Caco-2 (cell line): Measurements from ENCODE around the gene RAB30. TPM values are rescaled to one million over a fixed set of nuclear protein-coding genes. Genes with fewer than 3 reads are reported as not detected.

ENCODE experiments used
- BruUV-seq: library from RNA; stranded (reverse); fragments of 400-500 nt; replicated peaks from 2 replicates; lab custom pipeline; 2021; lab: Mats Ljungman, UMichigan
- CTCF ChIA-PET: fragments of 300-600 bp; sonication (Branson Sonifier 250); formaldehyde crosslinking; loops from one replicate; lab custom pipeline; 2022; ENCODE audit warnings: antibody characterized with exemption; lab: Charles Lee
- POLR2A ChIA-PET: fragments of 300-600 bp; sonication (Branson Sonifier 250); formaldehyde crosslinking; loops from one replicate; lab custom pipeline; 2022; ENCODE audit warnings: antibody characterized with exemption; lab: Charles Lee
- DNase-seq, 2 experiments: peaks; one replicate each; pipeline versions ENCODE4 v3.0.0 to v3.0.0-alpha.2; 2020 to 2022
- H3K27me3 ChIP-seq: replicated peaks from 2 replicates; pipeline ENCODE4 v1.6.0; 2011; ENCODE audit warnings: low read length; ENCODE audit not compliant: control insufficient read depth, insufficient read depth
- H3K36me3 ChIP-seq: 2 replicates; pipeline ENCODE4 v1.5.1; 2011; ENCODE audit warnings: low read length; ENCODE audit not compliant: control insufficient read depth, insufficient read depth
- H3K4me1 ChIP-seq: fragments of 250-450 bp; sonication (Bioruptor Pico); 2 replicates; pipeline ENCODE4 v1.5.1; 2020; ENCODE audit warnings: mild to moderate bottlenecking
- H3K4me3 ChIP-seq: 2 replicates; pipeline ENCODE4 v1.5.1; 2011; ENCODE audit warnings: low read depth, mild to moderate bottlenecking, control low read depth, low read length
- H3K9me3 ChIP-seq: fragments of 250-450 bp; sonication (Bioruptor Pico); 2 replicates; pipeline ENCODE4 v1.5.1; 2020; ENCODE audit warnings: mild to moderate bottlenecking, moderate library complexity
- H3K27ac Mint-ChIP-seq: one replicate; pipeline ENCODE4 v1.8.0; 2022; ENCODE audit warnings: mixed read lengths; ENCODE audit not compliant: unreplicated experiment
- H3K27me3 Mint-ChIP-seq: one replicate; pipeline ENCODE4 v1.8.0; 2022; ENCODE audit warnings: mixed read lengths; ENCODE audit not compliant: insufficient read depth, unreplicated experiment
- H3K36me3 Mint-ChIP-seq: one replicate; pipeline ENCODE4 v1.8.0; 2022; ENCODE audit warnings: mild to moderate bottlenecking, mixed read lengths; ENCODE audit not compliant: insufficient read depth, unreplicated experiment
- H3K4me1 Mint-ChIP-seq: one replicate; pipeline ENCODE4 v1.8.0; 2022; ENCODE audit warnings: low read depth, mixed read lengths; ENCODE audit not compliant: unreplicated experiment
- H3K4me3 Mint-ChIP-seq: one replicate; pipeline ENCODE4 v1.8.0; 2022; ENCODE audit warnings: mild to moderate bottlenecking, moderate library complexity, mixed read lengths; ENCODE audit not compliant: unreplicated experiment
- H3K9me3 Mint-ChIP-seq: one replicate; pipeline ENCODE4 v1.8.0; 2022; ENCODE audit warnings: mixed read lengths; ENCODE audit not compliant: unreplicated experiment
- intact Hi-C: fragments of 100-400 bp; cut with micrococcal nuclease; formaldehyde crosslinking; loops from one replicate; pipeline ENCODE4 v1.10.0; 2022; ENCODE audit not compliant: unreplicated experiment
- total RNA-seq: library from RNA; stranded (reverse); gene quantifications from 2 replicates; pipeline ENCODE4 v1.2.3, GENCODE V29; 2022
- TF ChIP-seq, protein P1 (sequence below), 2 experiments: fragments of 200-600 bp in 1 of 2; IDR thresholded peaks; 1 replicate in 1 of 2; 2 replicates in 1 of 2; pipeline versions ENCODE4 v1.5.1 to v1.8.0; 2011 to 2022; ENCODE audit warnings: antibody characterized with exemption in 1 of 2, control low read depth in 1 of 2, inconsistent platforms in 1 of 2, low read depth in 1 of 2, low read length in 1 of 2, mild to moderate bottlenecking in 1 of 2, moderate library complexity in 1 of 2; ENCODE audit not compliant: insufficient read depth in 1 of 2, severe bottlenecking in 1 of 2, unreplicated experiment in 1 of 2

RAB30 gene
- total RNA-seq, 1 experiment from 2014 or later = 13.5 TPM

DNA sequence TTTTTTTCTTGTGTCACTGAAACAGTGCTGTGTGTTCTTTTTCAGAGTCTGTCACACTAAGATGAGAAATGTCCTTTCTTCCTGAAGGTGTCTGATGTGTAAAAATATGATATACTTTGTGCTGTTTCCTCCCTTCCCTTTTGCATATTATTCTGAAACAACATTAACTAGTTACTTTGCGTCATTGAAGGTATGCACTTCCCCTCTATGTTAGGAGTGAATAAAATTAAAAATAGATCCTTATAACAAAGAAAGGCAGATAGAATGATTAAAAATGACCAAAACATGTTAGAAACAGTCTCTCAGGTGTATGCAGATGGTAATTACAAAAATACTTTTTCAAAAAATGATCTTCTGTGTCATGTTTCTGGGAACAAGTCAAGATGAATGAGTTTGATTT, 1.6 kb upstream of the RAB30 start:
- POLR2A ChIA-PET = no interaction called here
- TF ChIP-seq, protein P1, sequence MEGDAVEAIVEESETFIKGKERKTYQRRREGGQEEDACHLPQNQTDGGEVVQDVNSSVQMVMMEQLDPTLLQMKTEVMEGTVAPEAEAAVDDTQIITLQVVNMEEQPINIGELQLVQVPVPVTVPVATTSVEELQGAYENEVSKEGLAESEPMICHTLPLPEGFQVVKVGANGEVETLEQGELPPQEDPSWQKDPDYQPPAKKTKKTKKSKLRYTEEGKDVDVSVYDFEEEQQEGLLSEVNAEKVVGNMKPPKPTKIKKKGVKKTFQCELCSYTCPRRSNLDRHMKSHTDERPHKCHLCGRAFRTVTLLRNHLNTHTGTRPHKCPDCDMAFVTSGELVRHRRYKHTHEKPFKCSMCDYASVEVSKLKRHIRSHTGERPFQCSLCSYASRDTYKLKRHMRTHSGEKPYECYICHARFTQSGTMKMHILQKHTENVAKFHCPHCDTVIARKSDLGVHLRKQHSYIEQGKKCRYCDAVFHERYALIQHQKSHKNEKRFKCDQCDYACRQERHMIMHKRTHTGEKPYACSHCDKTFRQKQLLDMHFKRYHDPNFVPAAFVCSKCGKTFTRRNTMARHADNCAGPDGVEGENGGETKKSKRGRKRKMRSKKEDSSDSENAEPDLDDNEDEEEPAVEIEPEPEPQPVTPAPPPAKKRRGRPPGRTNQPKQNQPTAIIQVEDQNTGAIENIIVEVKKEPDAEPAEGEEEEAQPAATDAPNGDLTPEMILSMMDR (IDR thresholded peaks at IDR 0.05; ENCODE audit: insufficient read depth in 1 of 2, low read depth in 1 of 2, low read length in 1 of 2, severe bottlenecking in 1 of 2, unreplicated experiment in 1 of 2) = no peak
- DNase-seq = no peak
- peaks cover 23% of the 10 kb centered on the region for H3K4me1 Mint-ChIP-seq
- peak overlapping the region; percentile 62 for H3K4me3 ChIP-seq
- H3K4me3 Mint-ChIP-seq = no peak overlapping the region
- CTCF ChIA-PET = no interaction called here
- intact Hi-C loops = loop anchor here (5.0 to 10.0 kb wide), 2 partner anchors 151 to 642 kb away; no protein-coding TSS in a partner anchor
- no TSS peak for BruUV-seq
- peaks cover 4% of the 10 kb centered on the region for H3K36me3 ChIP-seq
- peaks cover 33% of the 10 kb centered on the region for H3K4me1 ChIP-seq
- no peak overlapping the region for H3K27ac Mint-ChIP-seq
- no peaks in the 10 kb centered on the region for H3K9me3 Mint-ChIP-seq
- H3K36me3 Mint-ChIP-seq = peaks cover 40% of the 10 kb centered on the region
- H3K27me3 ChIP-seq = no peaks in the 10 kb centered on the region
- H3K9me3 ChIP-seq = no peaks in the 10 kb centered on the region
- H3K27me3 Mint-ChIP-seq = no peaks in the 10 kb centered on the region

GRCh38 chr11:83072350-83073242, 899 bp upstream of the RAB30 start:
- Histone ChIP-seq H3K4me3 (peak overlapping the region; percentile 62), H3K36me3 (peaks cover 4% of the 10 kb centered on the region), H3K9me3 (no peaks in the 10 kb centered on the region), H3K4me1 (peaks cover 33% of the 10 kb centered on the region), H3K27me3 (no peaks in the 10 kb centered on the region)
- peaks cover 36% of the 10 kb centered on the region for H3K36me3 Mint-ChIP-seq
- H3K4me3 Mint-ChIP-seq = no peak overlapping the region
- no peaks in the 10 kb centered on the region for H3K27me3 Mint-ChIP-seq
- DNase-seq = no peak
- TSS peak; percentile 70 for BruUV-seq
- TF ChIP-seq, protein P1 (IDR thresholded peaks at IDR 0.05; ENCODE audit: insufficient read depth in 1 of 2, low read depth in 1 of 2, low read length in 1 of 2, severe bottlenecking in 1 of 2, unreplicated experiment in 1 of 2) = no peak
- no peak overlapping the region for H3K27ac Mint-ChIP-seq
- peaks cover 26% of the 10 kb centered on the region for H3K4me1 Mint-ChIP-seq
- intact Hi-C loops = loop anchor here (1.0 to 10.0 kb wide), 4 partner anchors 9 to 642 kb away; no protein-coding TSS in a partner anchor
- no peaks in the 10 kb centered on the region for H3K9me3 Mint-ChIP-seq
- CTCF ChIA-PET = interaction anchor here (1.4 to 2.1 kb wide), 4 partner anchors 14 to 177 kb away, joined by 6 to 10 read pairs (median 8); partner anchors contain the start of genes DDIAS and PRCP
- POLR2A ChIA-PET = interaction anchor here (0.6 to 3.0 kb wide), 13 partner anchors 10 to 172 kb away, joined by 3 to 42 read pairs (median 5); partner anchors contain the start of genes DDIAS, PCF11 and PRCP
